HEK293T (cell line): ENCODE data around the gene SIGLEC6.

Experiments
- ARNT ChIP-seq: fragments of 450-650 bp; IDR thresholded peaks from 2 replicates; pipeline ENCODE4 v1.6.1; 2017; ENCODE audit warnings: mild to moderate bottlenecking
- BHLHE40 ChIP-seq: fragments of 450-650 bp; IDR thresholded peaks from 2 replicates; pipeline ENCODE4 v1.6.1; 2016; ENCODE audit warnings: mild to moderate bottlenecking, moderate library complexity, borderline replicate concordance
- ELF4 ChIP-seq: fragments of 450-650 bp; IDR thresholded peaks from 2 replicates; pipeline ENCODE4 v1.6.1; 2017; ENCODE audit warnings: antibody characterized with exemption
- FOXA1 ChIP-seq: fragments of 450-650 bp; IDR thresholded peaks from 2 replicates; pipeline ENCODE4 v1.6.1; 2016; ENCODE audit warnings: mild to moderate bottlenecking
- FOXK2 ChIP-seq: fragments of 450-650 bp; IDR thresholded peaks from 2 replicates; pipeline ENCODE4 v1.6.1; 2016; ENCODE audit warnings: mild to moderate bottlenecking
- FOXM1 ChIP-seq: fragments of 450-650 bp; IDR thresholded peaks from 2 replicates; pipeline ENCODE4 v1.6.1; 2017; ENCODE audit warnings: mild to moderate bottlenecking, borderline replicate concordance
- LEF1 ChIP-seq: fragments of 450-650 bp; IDR thresholded peaks from 2 replicates; pipeline ENCODE4 v1.6.1; 2017; ENCODE audit warnings: mild to moderate bottlenecking, borderline replicate concordance
- NFRKB ChIP-seq: fragments of 450-650 bp; IDR thresholded peaks from 2 replicates; pipeline ENCODE4 v1.6.1; 2016; ENCODE audit warnings: mild to moderate bottlenecking, moderate library complexity
- PKNOX1 ChIP-seq: fragments of 450-650 bp; IDR thresholded peaks from 2 replicates; pipeline ENCODE4 v1.6.1; 2016
- SP1 ChIP-seq: fragments of 450-650 bp; IDR thresholded peaks from 2 replicates; pipeline ENCODE4 v1.6.1; 2017
- SUZ12 ChIP-seq: fragments of 450-650 bp; IDR thresholded peaks from 2 replicates; pipeline ENCODE4 v1.6.1; 2016; ENCODE audit warnings: mild to moderate bottlenecking
- TARDBP ChIP-seq: fragments of 450-650 bp; IDR thresholded peaks from 2 replicates; pipeline ENCODE4 v1.6.1; 2016

- TF ChIP-seq LEF1 (no peak), SUZ12 (no peak), BHLHE40 (no peak), NFRKB (no peak), FOXA1 (no peak), FOXM1 (no peak), SP1 (no peak), ARNT (no peak), ELF4 (no peak), PKNOX1 (no peak), TARDBP (no peak), FOXK2 (no peak)
Measured at GRCh38 chr19:51530616-51531015, 854 bp downstream of the SIGLEC6 start.
